ENCODE results near the gene MGLL. TPM values are rescaled to one million over a fixed set of nuclear protein-coding genes. Genes with fewer than 3 reads are reported as not detected.

Gene MGLL
- total RNA-seq, 1 experiment from 2014 or later, result 6.8 TPM

- Histone ChIP-seq H4K20me1 (ENCODE audit: insufficient read depth) (no peaks in the 10 kb centered on the region), H3K9ac (ENCODE audit: low read length) (no peak overlapping the region), H3K9me2 (ENCODE audit: insufficient read depth) (no peaks in the 10 kb centered on the region), H3K4me1 (ENCODE audit: control insufficient read depth in 1 of 2, insufficient read depth in 2 of 2, low read length in 2 of 2) (no peaks in the 10 kb centered on the region), H3K9me3 (ENCODE audit: control insufficient read depth in 1 of 2, insufficient read depth in 1 of 2, low read depth in 1 of 2, low read length in 2 of 2) (no peaks in the 10 kb centered on the region), H3K4me2 (ENCODE audit: low read length) (no peak overlapping the region), H3K27me3 (ENCODE audit: insufficient read depth, low read length) (no peaks in the 10 kb centered on the region), H3K27ac (ENCODE audit: low read depth, low read length) (no peak overlapping the region), H3K4me3 (replicated peaks in 1 of 2; ENCODE audit: low read depth in 1 of 2, low read length in 2 of 2) (no peak overlapping the region), H3K36me3 (ENCODE audit: control insufficient read depth in 1 of 2, insufficient read depth in 2 of 2, low read length in 2 of 2) (no peaks in the 10 kb centered on the region), H2AFZ (ENCODE audit: low read depth, low read length, poor library complexity, severe bottlenecking) (no peak overlapping the region), H3K79me2 (ENCODE audit: insufficient read depth, low read length) (no peaks in the 10 kb centered on the region)
- POLR2A ChIA-PET, result no interaction called here
- ATAC-seq (no peak), DNase-seq (ENCODE audit: low read depth, low spot score) (no peak)
- RAD21 ChIA-PET (ENCODE audit: low non-redundant PET in 1 of 2, low total read pairs in 2 of 2, uncharacterized antibody in 2 of 2, unreplicated experiment in 2 of 2), result no interaction called here
- CTCF ChIA-PET, result no interaction called here
- intact Hi-C loops (cut with micrococcal nuclease), result no loop called here
- BruUV-seq (replicated peaks), result no TSS peak
- TF ChIP-seq ZNF274 (IDR thresholded peaks at IDR 0.05; ENCODE audit: low read depth, low read length), result no peak
- TF ChIP-seq CEBPB (IDR thresholded peaks at IDR 0.05; ENCODE audit: low read depth), result no peak
- no peak for TF ChIP-seq SRF (IDR thresholded peaks at IDR 0.05; ENCODE audit: low read depth)
- no peak for TF ChIP-seq FOSL1 (IDR thresholded peaks at IDR 0.05; ENCODE audit: low read depth)
- TF ChIP-seq REST (IDR thresholded peaks at IDR 0.05; ENCODE audit: low read depth), result no peak
- TF ChIP-seq EGR1 (IDR thresholded peaks at IDR 0.05; ENCODE audit: low read depth), result no peak
- no peak for TF ChIP-seq ZFX (IDR thresholded peaks at IDR 0.05)
- TF ChIP-seq POLR2A (IDR thresholded peaks at IDR 0.05; ENCODE audit: borderline replicate concordance, extremely low read depth, insufficient read depth, insufficient read length), result no peak
- TF ChIP-seq ATF3 (IDR thresholded peaks at IDR 0.05), result no peak
These were observed 104.7 kb downstream of the MGLL start for GRCh38 chr3:127717357-127718244.
